Naive thymus-derived CD4-positive, alpha-beta T cell (primary cell): ENCODE results near the gene CFH. TPM values are rescaled to one million over a fixed set of nuclear protein-coding genes. Genes with fewer than 3 reads are reported as not detected.
"Not testable (repeated sequence)": the region's sequence is repeated elsewhere in the genome, so short reads cannot be mapped to it uniquely, and the experiment has no call there.

ENCODE experiments used
- ATAC-seq: fragments of 150-1000 bp; cut with Tn5 transposase; 2 replicates; pipeline ENCODE4 v1.10.0; 2021; ENCODE audit warnings: mild to moderate bottlenecking, moderate library complexity
- CTCF ChIA-PET: fragments of 350-600 bp; sonication (Branson Sonifier 250); formaldehyde crosslinking; loops from one replicate; lab custom pipeline; 2021; ENCODE audit warnings: antibody characterized with exemption; lab: Charles Lee
- POLR2A ChIA-PET: fragments of 350-600 bp; sonication (Branson Sonifier 250); formaldehyde crosslinking; loops from one replicate; lab custom pipeline; 2021; ENCODE audit warnings: antibody characterized with exemption, inconsistent platforms; lab: Charles Lee
- DNase-seq, 9 donors: peaks; one replicate each; pipeline versions ENCODE4 v3.0.0 to v3.0.0-alpha.2; 2020 to 2022; ENCODE audit warnings: mixed read lengths in 1 of 9
- H3K27ac ChIP-seq: one replicate; pipeline ENCODE4 v1.7.0; 2013; ENCODE audit warnings: mild to moderate bottlenecking, low read depth, low read length, moderate library complexity
- H3K27me3 ChIP-seq, 2 donors: one replicate each; pipeline ENCODE4 v1.7.0; 2013; ENCODE audit warnings: low read length in 2 of 2, mild to moderate bottlenecking in 2 of 2, moderate library complexity in 2 of 2; ENCODE audit not compliant: control insufficient read depth in 2 of 2, insufficient read depth in 2 of 2
- H3K36me3 ChIP-seq, 3 experiments: 1 replicate in 2 of 3; 2 replicates in 1 of 3; pipeline ENCODE4 v1.7.0; 2013; ENCODE audit warnings: low read length in 3 of 3, mild to moderate bottlenecking in 3 of 3, moderate library complexity in 1 of 3; ENCODE audit not compliant: insufficient read depth in 3 of 3, control insufficient read depth in 2 of 3
- H3K4me1 ChIP-seq, 2 donors: one replicate each; pipeline ENCODE4 v1.7.0; 2013; ENCODE audit warnings: low read length in 2 of 2, mild to moderate bottlenecking in 2 of 2, moderate library complexity in 1 of 2; ENCODE audit not compliant: control insufficient read depth in 2 of 2, insufficient read depth in 2 of 2
- H3K4me3 ChIP-seq: 2 replicates; pipeline ENCODE4 v1.7.0; 2013; ENCODE audit warnings: mild to moderate bottlenecking, low read length
- H3K9me3 ChIP-seq, 3 experiments: 1 replicate in 2 of 3; 2 replicates in 1 of 3; pipeline ENCODE4 v1.7.0; 2013; ENCODE audit warnings: low read length in 3 of 3; ENCODE audit not compliant: control insufficient read depth in 2 of 3
- H3K27ac Mint-ChIP-seq, 9 donors: one replicate each; pipeline ENCODE4 v1.8.0; 2020 to 2022; ENCODE audit warnings: mixed read lengths in 9 of 9, mild to moderate bottlenecking in 8 of 9, moderate library complexity in 5 of 9, inconsistent platforms in 2 of 9
- H3K27me3 Mint-ChIP-seq, 5 donors: one replicate each; pipeline ENCODE4 v1.8.0; 2021 to 2022; ENCODE audit warnings: mixed read lengths in 5 of 5, mild to moderate bottlenecking in 1 of 5
- H3K36me3 Mint-ChIP-seq, 5 donors: one replicate each; pipeline ENCODE4 v1.8.0; 2020 to 2022; ENCODE audit warnings: mixed read lengths in 5 of 5, mild to moderate bottlenecking in 3 of 5, inconsistent platforms in 1 of 5
- H3K4me1 Mint-ChIP-seq, 7 donors: one replicate each; pipeline ENCODE4 v1.8.0; 2020 to 2022; ENCODE audit warnings: mixed read lengths in 7 of 7, mild to moderate bottlenecking in 3 of 7, inconsistent platforms in 1 of 7
- H3K4me3 Mint-ChIP-seq, 10 donors: one replicate each; pipeline ENCODE4 v1.8.0; 2020 to 2022; ENCODE audit warnings: mild to moderate bottlenecking in 10 of 10, mixed read lengths in 10 of 10, moderate library complexity in 6 of 10, inconsistent platforms in 2 of 10
- H3K9me3 Mint-ChIP-seq, 11 donors: one replicate each; pipeline ENCODE4 v1.8.0; 2020 to 2022; ENCODE audit warnings: mixed read lengths in 11 of 11, mild to moderate bottlenecking in 4 of 11, inconsistent platforms in 1 of 11, moderate library complexity in 1 of 11
- intact Hi-C, 2 donors: fragments of 100-400 bp; cut with micrococcal nuclease; formaldehyde crosslinking; loops; one replicate each; pipeline ENCODE4 v1.15.1; 2023
- polyA plus RNA-seq, 2 donors: library from polyadenylated mRNA; unstranded; fragments of 300-500 nt; fragmentation: Illumina TruSeq; gene quantifications; one replicate each; pipeline ENCODE4 v1.2.3, GENCODE V29; 2021
- total RNA-seq, 6 experiments: library from RNA in 5 of 6; stranded (reverse) in 5 of 6; gene quantifications; 1 replicate in 5 of 6; 2 replicates in 1 of 6; pipeline ENCODE4 v1.2.3 and lab custom pipeline; 2021 to 2026

The CFH gene
- total and polyA plus RNA-seq, 7 experiments from 2014 or later = 0.22 to 10.6 (median 1.3) TPM; not detected in 2

- CTCF ChIA-PET, DNase-seq, H3K36me3 Mint-ChIP-seq, H3K4me1 ChIP-seq, H3K27me3 ChIP-seq, intact Hi-C loops, H3K27ac Mint-ChIP-seq, H3K27me3 Mint-ChIP-seq, H3K27ac ChIP-seq, H3K4me1 Mint-ChIP-seq, H3K4me3 ChIP-seq, ATAC-seq, H3K36me3 ChIP-seq, H3K9me3 ChIP-seq, H3K4me3 Mint-ChIP-seq, H3K9me3 Mint-ChIP-seq, POLR2A ChIA-PET: not testable (repeated sequence)
Measured at GRCh38 chr1:196769823-196770222, 118.0 kb downstream of the CFH start.

GRCh38 chr1:196773713-196774112 lies 121.9 kb downstream of the CFH start:
- Mint-ChIP-seq H3K4me3 (no peak overlapping the region), H3K4me1 (no peaks in the 10 kb centered on the region), H3K27me3 (no peaks in the 10 kb centered on the region), H3K9me3 (peaks cover 0 to 2% (median 0%) of the 10 kb centered on the region in 11 donors), H3K27ac (no peak overlapping the region), H3K36me3 (no peaks in the 10 kb centered on the region)
- Histone ChIP-seq H3K4me3 (no peak overlapping the region), H3K36me3 (no peaks in the 10 kb centered on the region), H3K9me3 (no peaks in the 10 kb centered on the region), H3K4me1 (no peaks in the 10 kb centered on the region), H3K27ac (no peak overlapping the region), H3K27me3 (no peaks in the 10 kb centered on the region)
- ChIA-PET CTCF (no interaction called here), POLR2A (no interaction called here)
- ATAC-seq (no peak), DNase-seq (no peak)
- intact Hi-C loops = no loop called here

- no peaks in the 10 kb centered on the region for H3K4me1 ChIP-seq
- no peak overlapping the region for H3K27ac Mint-ChIP-seq
- H3K9me3 ChIP-seq = no peaks in the 10 kb centered on the region
- peaks cover 0 to 2% (median 0%) of the 10 kb centered on the region in 11 donors for H3K9me3 Mint-ChIP-seq
- no peaks in the 10 kb centered on the region for H3K36me3 ChIP-seq
- no peaks in the 10 kb centered on the region for H3K27me3 Mint-ChIP-seq
- no peak overlapping the region for H3K4me3 ChIP-seq
- DNase-seq (no peak), ATAC-seq (no peak)
- no peak overlapping the region for H3K27ac ChIP-seq
- no peaks in the 10 kb centered on the region for H3K36me3 Mint-ChIP-seq
- intact Hi-C loops = no loop called here
- no peaks in the 10 kb centered on the region for H3K4me1 Mint-ChIP-seq
- H3K4me3 Mint-ChIP-seq = no peak overlapping the region
- H3K27me3 ChIP-seq = no peaks in the 10 kb centered on the region
- CTCF ChIA-PET = no interaction called here
- POLR2A ChIA-PET = no interaction called here
Measured at GRCh38 chr1:196774175-196774574, 122.3 kb downstream of the CFH start.

- no peaks in the 10 kb centered on the region for H3K27me3 ChIP-seq
- H3K4me3 ChIP-seq = no peak within 1 kb of the TSS
- ChIA-PET POLR2A (no interaction called here), CTCF (no interaction called here)
- no peaks in the 10 kb centered on the region for H3K9me3 ChIP-seq
- Mint-ChIP-seq H3K36me3 (no peaks in the 10 kb centered on the region), H3K4me1 (no peaks in the 10 kb centered on the region), H3K4me3 (no peak within 1 kb of the TSS), H3K27me3 (no peaks in the 10 kb centered on the region), H3K9me3 (peaks cover 0 to 1% (median 0%) of the 10 kb centered on the region in 11 donors), H3K27ac (no peak within 1 kb of the TSS)
- H3K27ac ChIP-seq = no peak within 1 kb of the TSS
- intact Hi-C loops = no loop called here
- H3K4me1 ChIP-seq = no peaks in the 10 kb centered on the region
- DNase-seq (no peak), ATAC-seq (no peak)
- H3K36me3 ChIP-seq = no peaks in the 10 kb centered on the region
Measured at GRCh38 chr1:196774603-196775002, 122.8 kb downstream of the CFH start, which contains the start of gene CFHR3. TSS of gene CFHR3 (plus strand) at chr1:196774840. CDS start at chr1:196774887, 47 bp downstream.

GRCh38 chr1:196777603-196778002 lies 125.8 kb downstream of the CFH start:
- Mint-ChIP-seq H3K9me3 (peaks cover 0 to 2% (median 0%) of the 10 kb centered on the region in 11 donors), H3K4me1 (no peaks in the 10 kb centered on the region), H3K36me3 (no peaks in the 10 kb centered on the region), H3K27ac (no peak overlapping the region), H3K4me3 (no peak overlapping the region), H3K27me3 (no peaks in the 10 kb centered on the region)
- Histone ChIP-seq H3K4me1 (no peaks in the 10 kb centered on the region), H3K4me3 (no peak overlapping the region), H3K27me3 (no peaks in the 10 kb centered on the region), H3K36me3 (no peaks in the 10 kb centered on the region), H3K27ac (no peak overlapping the region), H3K9me3 (no peaks in the 10 kb centered on the region)
- ChIA-PET POLR2A (no interaction called here), CTCF (no interaction called here)
- DNase-seq (no peak), ATAC-seq (no peak)
- intact Hi-C loops = no loop called here

GRCh38 chr1:196779093-196779492 lies 127.2 kb downstream of the CFH start:
- no peak for ATAC-seq
- peaks cover 0 to 5% (median 0%) of the 10 kb centered on the region in 11 donors for H3K9me3 Mint-ChIP-seq
- H3K36me3 ChIP-seq = no peaks in the 10 kb centered on the region
- no peaks in the 10 kb centered on the region for H3K27me3 Mint-ChIP-seq
- ChIA-PET POLR2A (no interaction called here), CTCF (no interaction called here)
- no peaks in the 10 kb centered on the region for H3K36me3 Mint-ChIP-seq
- no peaks in the 10 kb centered on the region for H3K27me3 ChIP-seq
- no peak overlapping the region for H3K27ac ChIP-seq
- H3K27ac Mint-ChIP-seq = no peak overlapping the region
- DNase-seq = no peak
- H3K4me3 Mint-ChIP-seq = no peak overlapping the region
- intact Hi-C loops = no loop called here
- H3K4me1 Mint-ChIP-seq = no peaks in the 10 kb centered on the region
- H3K9me3 ChIP-seq = no peaks in the 10 kb centered on the region
- no peaks in the 10 kb centered on the region for H3K4me1 ChIP-seq
- no peak overlapping the region for H3K4me3 ChIP-seq

GRCh38 chr1:196791252-196791651 lies 139.4 kb downstream of the CFH start:
- POLR2A ChIA-PET, H3K4me3 ChIP-seq, ATAC-seq, H3K4me1 Mint-ChIP-seq, H3K9me3 ChIP-seq, CTCF ChIA-PET, H3K27me3 Mint-ChIP-seq, H3K4me3 Mint-ChIP-seq, H3K36me3 Mint-ChIP-seq, H3K27ac ChIP-seq, intact Hi-C loops, DNase-seq, H3K4me1 ChIP-seq, H3K36me3 ChIP-seq, H3K27me3 ChIP-seq: not testable (repeated sequence)
- Mint-ChIP-seq H3K9me3 (peaks cover 0 to 14% (median 0%) of the 10 kb centered on the region in 11 donors), H3K27ac (peak overlapping the region in 1 of 9 donors; percentile 1)
